Left hindlimb (tissue), 1 donor: Measurements from ENCODE around the gene GPC6.

ENCODE experiments used
- DNase-seq: peaks from one replicate; pipeline ENCODE4 v3.0.0-alpha.2; 2018

GPC6 gene

GRCh38 chr13:93517658-93518057 is 291.1 kb downstream of the GPC6 start:
- no peak for DNase-seq

GRCh38 chr13:93521307-93521706 is 294.7 kb downstream of the GPC6 start:
- no peak for DNase-seq

GRCh38 chr13:93522501-93522900 is 295.9 kb downstream of the GPC6 start:
- DNase-seq = no peak

GRCh38 chr13:93525087-93525486 is 298.5 kb downstream of the GPC6 start:
- DNase-seq = no peak

GRCh38 chr13:93527748-93528297 is 301.2 kb downstream of the GPC6 start:
- no peak for DNase-seq

- DNase-seq = no peak
Observed at GRCh38 chr13:93529961-93530360, 303.4 kb downstream of the GPC6 start.

- no peak for DNase-seq
Observed at GRCh38 chr13:93534181-93534700, 307.6 kb downstream of the GPC6 start.

- no peak for DNase-seq
Observed at GRCh38 chr13:93535251-93535650, 308.6 kb downstream of the GPC6 start.

GRCh38 chr13:93539914-93540313 is 313.3 kb downstream of the GPC6 start:
- DNase-seq = no peak

GRCh38 chr13:93547886-93548285 is 321.3 kb downstream of the GPC6 start:
- DNase-seq = no peak

- DNase-seq = no peak
Observed at GRCh38 chr13:93549326-93550005, 322.9 kb downstream of the GPC6 start.

- no peak for DNase-seq
Observed at GRCh38 chr13:93550236-93550635, 323.6 kb downstream of the GPC6 start.

GRCh38 chr13:93552596-93552995 is 326.0 kb downstream of the GPC6 start:
- no peak for DNase-seq

- DNase-seq = no peak
Observed at GRCh38 chr13:93554514-93554913, 327.9 kb downstream of the GPC6 start.

- DNase-seq = no peak
Observed at GRCh38 chr13:93558637-93559036, 332.0 kb downstream of the GPC6 start.

GRCh38 chr13:93559718-93560117 is 333.1 kb downstream of the GPC6 start:
- DNase-seq = no peak

GRCh38 chr13:93561576-93562225 is 335.1 kb downstream of the GPC6 start:
- DNase-seq = no peak

GRCh38 chr13:93562676-93563075 is 336.1 kb downstream of the GPC6 start:
- DNase-seq = no peak

GRCh38 chr13:93577105-93577504 is 350.5 kb downstream of the GPC6 start:
- no peak for DNase-seq

- DNase-seq = no peak
Observed at GRCh38 chr13:93589788-93590187, 363.2 kb downstream of the GPC6 start.

- DNase-seq = no peak
Observed at GRCh38 chr13:93603043-93603442, 376.4 kb downstream of the GPC6 start.

GRCh38 chr13:93614776-93615175 is 388.2 kb downstream of the GPC6 start:
- DNase-seq = no peak

GRCh38 chr13:93620181-93620765 is 393.7 kb downstream of the GPC6 start:
- no peak for DNase-seq

- DNase-seq = no peak
Observed at GRCh38 chr13:93621051-93621450, 394.4 kb downstream of the GPC6 start.
